Esophagus squamous epithelium (tissue), 4 donors: Measurements from ENCODE around the gene STAB1.

Source experiments
- CTCF ChIP-seq, 6 experiments: fragments of 450-650 bp in 4 of 6; fragments of 200-600 bp in 2 of 6; sonication (generic) in 2 of 6; IDR thresholded peaks; one replicate each; pipeline ENCODE4 v1.5.1; 2016 to 2019; ENCODE audit warnings: antibody characterized with exemption in 6 of 6, mild to moderate bottlenecking in 4 of 6, moderate library complexity in 4 of 6
- POLR2A ChIP-seq, 4 donors: fragments of 450-650 bp; IDR thresholded peaks; one replicate each; pipeline ENCODE4 v1.6.1; 2017; ENCODE audit warnings: antibody characterized with exemption in 4 of 4, mild to moderate bottlenecking in 4 of 4, moderate library complexity in 3 of 4

DNA sequence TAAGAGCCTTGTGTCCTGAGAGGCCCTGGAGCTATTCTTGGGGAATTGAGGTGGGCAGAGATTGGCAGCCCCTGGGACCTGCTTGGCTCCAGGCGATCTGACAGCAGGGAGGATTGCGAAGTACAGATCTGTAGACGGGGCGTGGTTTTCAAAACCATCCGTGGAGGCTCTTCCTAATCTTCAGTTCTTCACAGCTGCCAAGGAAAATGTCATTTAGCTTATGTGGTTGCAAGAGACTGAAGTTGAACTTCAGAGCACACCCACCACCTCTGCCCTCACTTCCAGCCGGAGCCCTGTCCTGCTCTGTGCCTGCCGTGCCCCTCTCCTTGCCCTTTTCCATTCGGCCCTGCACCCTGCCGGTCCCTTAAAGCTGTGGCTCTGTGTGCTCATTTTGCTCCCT lies 26.8 kb upstream of the STAB1 start:
- TF ChIP-seq POLR2A (IDR thresholded peaks at IDR 0.05) (no peak), CTCF (IDR thresholded peaks at IDR 0.05) (no peak)
